ENCODE results near the gene STARD8. TPM values are rescaled to one million over a fixed set of nuclear protein-coding genes. Genes with fewer than 3 reads are reported as not detected.
"Not testable (repeated sequence)": the region's sequence is repeated elsewhere in the genome, so short reads cannot be mapped to it uniquely, and the experiment has no call there.

STARD8 gene
- total RNA-seq, 1 experiment from 2014 or later = 4.3 TPM

DNA sequence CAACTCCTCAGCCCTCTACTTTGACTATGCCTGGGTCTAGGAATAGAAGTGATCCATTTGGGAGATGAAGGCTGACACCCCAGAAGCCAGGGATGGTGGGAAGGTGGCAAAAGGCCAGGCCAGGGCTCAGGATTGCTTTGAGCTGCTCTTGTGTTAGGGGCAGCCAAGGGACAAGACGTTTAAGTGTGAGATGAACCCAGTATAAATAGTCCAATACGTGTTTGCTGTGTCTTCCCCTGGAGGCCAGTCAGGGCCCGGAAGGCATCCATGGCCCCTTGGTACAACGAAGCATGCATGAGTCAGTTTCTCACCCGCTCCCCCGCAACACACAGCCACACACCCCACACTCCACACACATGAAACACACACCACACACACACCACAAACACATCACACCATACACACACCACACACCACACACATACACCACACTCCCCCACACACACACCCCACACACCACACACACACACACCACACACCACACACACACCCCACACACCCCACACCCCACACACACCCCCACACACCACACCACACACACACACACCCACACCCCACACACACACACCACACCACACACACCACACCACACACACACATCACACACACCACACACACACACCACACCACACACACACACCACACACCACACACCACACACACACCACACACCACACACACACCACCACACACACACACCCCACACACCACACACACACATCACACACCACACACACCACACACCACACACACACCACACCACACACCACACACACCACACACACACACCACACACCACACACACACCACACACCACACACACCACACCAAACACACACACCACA lies 5.1 kb downstream of the STARD8 start:
- no peak for DNase-seq (ENCODE audit: low read depth)
- in situ Hi-C loops (cut with HindIII; ENCODE audit: low pct_unique_long_range_greater_than_20kb, low sequenced_read_pairs) = no loop called here

DNA sequence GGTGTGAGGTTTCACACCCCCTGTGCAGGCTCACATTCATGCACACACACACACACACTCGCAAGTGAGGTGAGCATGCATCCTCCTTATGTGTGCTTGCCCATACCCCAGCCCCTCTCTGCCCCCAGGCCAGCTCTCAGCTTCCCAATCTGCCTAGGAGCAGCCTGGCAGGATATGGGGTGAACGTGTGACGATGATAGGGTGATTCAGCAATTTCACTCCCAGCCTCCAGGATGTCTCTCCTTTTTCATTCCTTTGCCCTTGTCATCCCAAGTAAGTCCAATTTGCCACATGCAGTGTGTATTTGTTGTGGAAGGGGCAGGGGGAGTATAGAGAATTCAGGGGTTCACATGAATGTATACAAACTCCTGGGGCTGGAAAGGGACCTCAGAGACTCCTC lies 7.2 kb downstream of the STARD8 start:
- DNase-seq (ENCODE audit: low read depth) = no peak
- in situ Hi-C loops (cut with HindIII; ENCODE audit: low pct_unique_long_range_greater_than_20kb, low sequenced_read_pairs) = no loop called here

DNA sequence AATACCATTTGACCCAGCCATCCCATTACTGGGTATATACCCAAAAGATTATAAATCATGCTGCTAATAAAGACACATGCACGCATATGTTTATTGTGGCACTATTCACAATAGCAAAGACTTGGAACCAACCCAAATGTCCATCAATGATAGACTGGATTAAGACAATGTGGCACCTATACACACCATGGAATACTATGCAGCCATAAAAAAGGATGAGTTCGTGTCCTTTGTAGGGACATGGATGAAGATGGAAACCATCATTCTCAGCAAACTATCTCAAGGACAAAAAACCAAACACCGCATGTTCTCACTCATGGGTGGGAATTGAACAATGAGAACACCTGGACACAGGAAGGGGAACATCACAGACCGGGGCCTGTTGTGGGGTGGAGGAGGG lies 9.0 kb downstream of the STARD8 start:
- in situ Hi-C loops (cut with HindIII; ENCODE audit: low pct_unique_long_range_greater_than_20kb, low sequenced_read_pairs); DNase-seq (ENCODE audit: low read depth): not testable (repeated sequence)

DNA sequence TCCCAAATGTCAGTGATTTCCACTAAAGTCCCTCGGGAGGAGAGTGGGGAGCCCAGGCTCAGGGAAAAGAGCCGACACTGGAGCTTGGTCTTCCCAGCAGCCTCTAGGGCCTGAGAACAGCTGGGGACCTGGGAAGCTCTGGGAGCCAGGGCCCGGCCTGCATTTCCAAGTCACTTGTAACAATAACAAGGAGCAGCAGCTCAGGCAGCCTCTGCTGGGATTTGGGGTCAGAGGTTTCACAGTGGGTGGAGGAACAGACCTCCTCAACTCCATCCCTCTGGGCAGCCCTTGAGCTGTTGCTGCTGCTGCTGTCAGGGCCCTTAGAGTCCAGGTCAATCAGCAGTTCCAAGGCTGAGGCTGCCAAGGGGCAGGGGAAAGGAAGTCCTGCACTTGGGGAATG lies 11.1 kb downstream of the STARD8 start:
- in situ Hi-C loops (cut with HindIII; ENCODE audit: low pct_unique_long_range_greater_than_20kb, low sequenced_read_pairs) = no loop called here
- DNase-seq (ENCODE audit: low read depth) = no peak

DNA sequence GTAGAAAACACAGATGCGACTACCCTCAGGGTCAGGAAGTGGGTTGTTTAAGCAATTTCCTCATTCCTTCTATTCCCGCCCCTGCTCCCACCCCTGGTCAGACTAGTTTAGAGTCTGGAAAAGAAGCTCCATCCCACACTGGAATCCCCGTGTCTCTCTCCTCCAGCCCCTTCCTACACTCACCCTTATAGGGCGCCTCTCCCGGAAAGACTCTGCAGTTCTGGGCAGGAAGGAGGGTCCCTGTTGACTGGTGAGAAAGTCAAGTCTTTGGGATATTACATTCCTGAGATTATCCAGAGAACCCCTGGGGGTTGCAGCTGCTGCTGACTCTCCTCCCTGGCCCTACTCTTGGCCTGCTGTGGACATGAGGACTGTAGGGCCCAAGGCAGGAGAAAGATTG lies 11.9 kb downstream of the STARD8 start:
- in situ Hi-C loops (cut with HindIII; ENCODE audit: low pct_unique_long_range_greater_than_20kb, low sequenced_read_pairs) = no loop called here
- no peak for DNase-seq (ENCODE audit: low read depth)

DNA sequence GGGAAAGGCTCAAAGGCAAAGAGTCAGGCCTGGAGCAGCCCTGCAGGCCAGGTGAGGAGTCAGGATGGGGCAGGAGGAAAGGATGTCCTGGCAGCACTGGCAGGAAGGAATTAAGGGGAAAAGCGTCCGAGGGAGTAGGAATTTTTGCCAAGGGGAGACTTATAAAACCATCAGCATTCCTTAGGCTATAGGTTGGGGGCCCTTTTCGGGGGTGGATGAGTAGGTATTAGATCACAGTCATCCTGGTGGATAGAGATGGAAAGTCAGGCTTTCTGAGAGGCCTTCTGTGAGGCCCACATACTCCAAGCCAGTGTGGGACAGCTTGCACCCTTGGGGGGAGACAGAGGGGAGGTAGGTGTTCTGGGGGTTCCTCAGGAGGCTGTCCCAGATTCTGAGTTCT lies 12.3 kb downstream of the STARD8 start:
- no peak for DNase-seq (ENCODE audit: low read depth)
- in situ Hi-C loops (cut with HindIII; ENCODE audit: low pct_unique_long_range_greater_than_20kb, low sequenced_read_pairs) = no loop called here

DNA sequence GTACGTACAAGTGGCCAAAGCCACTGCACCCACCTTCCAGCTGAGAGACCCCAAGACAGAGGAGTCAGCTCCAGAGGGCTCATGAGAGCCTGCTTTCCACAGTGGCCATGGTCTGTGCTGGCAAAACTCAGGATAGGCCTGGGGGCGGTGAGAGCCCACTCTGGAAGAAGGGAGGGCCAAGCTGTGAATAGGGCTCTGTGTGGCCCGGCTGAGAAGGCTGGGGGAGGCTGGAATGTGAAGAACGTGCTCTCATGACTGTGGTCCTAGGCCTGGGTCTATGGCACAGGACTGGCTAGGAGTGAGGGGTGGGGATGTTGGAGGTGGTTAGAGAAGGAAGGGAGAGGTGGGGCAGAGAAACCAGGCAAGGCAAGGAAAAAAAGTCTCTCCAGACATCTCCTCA lies 13.3 kb downstream of the STARD8 start:
- in situ Hi-C loops (cut with HindIII; ENCODE audit: low pct_unique_long_range_greater_than_20kb, low sequenced_read_pairs) = no loop called here
- no peak for DNase-seq (ENCODE audit: low read depth)

DNA sequence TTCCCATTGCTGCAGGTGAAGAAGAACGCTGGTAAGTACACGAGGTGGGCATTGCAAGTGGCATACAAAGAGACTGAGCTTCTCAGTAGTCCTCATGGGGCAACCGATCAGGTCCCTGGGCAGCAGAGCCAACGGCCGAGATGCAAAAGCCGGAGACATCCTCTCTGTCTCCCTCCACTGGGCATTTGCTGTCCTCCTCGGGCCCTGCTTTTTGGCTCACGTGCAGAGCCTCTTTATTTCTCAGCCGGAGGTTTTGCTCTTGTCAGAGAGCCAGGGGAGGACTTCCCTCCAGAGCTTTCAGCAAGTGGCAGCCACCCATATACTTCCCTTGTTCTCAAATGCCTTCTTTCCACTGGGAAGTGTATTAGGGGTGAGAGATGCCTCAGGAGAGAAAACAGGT lies 18.0 kb downstream of the STARD8 start:
- in situ Hi-C loops (cut with HindIII; ENCODE audit: low pct_unique_long_range_greater_than_20kb, low sequenced_read_pairs) = no loop called here
- DNase-seq (ENCODE audit: low read depth) = no peak

DNA sequence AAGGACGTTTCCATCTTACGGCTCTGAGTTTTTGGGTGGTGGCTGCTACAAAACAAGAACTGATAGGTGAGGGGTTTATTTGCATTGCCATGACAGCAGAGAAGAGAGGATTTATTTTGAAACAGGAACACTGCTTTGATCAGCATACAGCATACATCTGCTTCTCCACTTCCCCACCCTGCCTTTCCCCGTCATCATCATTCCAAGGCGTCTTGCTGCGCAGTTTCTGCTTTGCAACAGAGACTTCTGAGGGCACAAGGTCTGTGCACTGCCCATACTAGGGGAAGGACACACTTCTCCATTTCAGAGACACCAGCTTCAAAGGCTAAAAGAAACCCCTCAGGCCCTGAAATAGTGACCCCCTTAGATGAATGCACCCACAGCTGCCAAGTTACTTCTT lies 19.1 kb downstream of the STARD8 start:
- in situ Hi-C loops (cut with HindIII; ENCODE audit: low pct_unique_long_range_greater_than_20kb, low sequenced_read_pairs) = no loop called here
- DNase-seq (ENCODE audit: low read depth) = no peak

DNA sequence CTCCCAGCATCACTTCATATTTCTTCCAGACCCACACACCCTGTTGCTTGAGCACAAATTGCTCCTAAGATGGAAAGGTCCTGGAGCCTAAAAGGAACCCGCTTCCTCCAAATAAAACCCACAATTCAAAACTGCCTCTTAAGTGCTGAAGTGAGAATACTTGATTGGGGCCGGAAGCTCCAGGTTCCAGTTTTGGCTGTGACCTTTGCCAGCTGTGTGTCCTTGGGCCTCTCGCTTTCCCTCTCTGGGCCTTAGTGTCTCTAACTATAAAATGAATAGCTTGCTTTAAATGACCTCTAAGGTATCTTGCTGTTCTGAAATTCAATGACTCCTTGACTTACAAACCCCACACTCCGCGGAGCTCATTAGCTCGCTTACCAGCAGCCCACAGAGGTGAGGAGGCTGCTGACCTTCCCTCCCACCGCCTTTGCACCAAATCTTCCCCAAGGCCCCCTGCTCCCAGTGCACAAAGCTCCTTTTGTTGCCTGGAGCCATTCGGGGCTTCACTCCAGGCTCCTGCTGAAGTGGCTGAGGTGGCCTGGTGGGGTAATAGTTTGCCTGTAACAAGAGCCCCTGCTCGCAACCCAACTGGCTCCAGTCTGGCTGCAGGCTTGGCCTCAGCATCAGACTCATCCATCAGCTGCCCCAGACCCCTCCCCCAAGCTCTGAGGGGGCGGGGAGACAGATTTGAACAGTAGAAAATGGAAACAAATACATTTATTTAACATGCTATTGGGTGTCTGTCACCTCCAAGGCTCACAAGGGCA lies 21.8 kb downstream of the STARD8 start:
- DNase-seq (ENCODE audit: low read depth) = no peak
- in situ Hi-C loops (cut with HindIII; ENCODE audit: low pct_unique_long_range_greater_than_20kb, low sequenced_read_pairs) = no loop called here

DNA sequence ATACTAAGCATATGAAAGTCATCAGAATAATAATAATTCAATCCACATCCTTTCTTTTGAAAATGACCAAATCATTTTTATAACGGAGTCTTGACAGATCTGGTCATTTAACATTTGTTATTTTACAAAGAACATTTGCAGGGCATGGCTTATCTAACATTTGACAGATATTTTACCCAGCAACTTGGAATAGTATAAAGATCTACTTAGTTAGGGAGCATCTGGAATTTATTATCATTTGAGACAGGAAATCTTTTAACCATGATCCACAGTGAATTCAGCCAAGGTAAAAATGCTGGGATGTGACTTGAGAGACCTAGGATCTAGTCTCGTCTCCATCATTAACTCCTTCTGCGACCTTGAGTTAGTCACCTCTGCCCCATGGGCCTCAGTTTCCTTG lies 22.4 kb downstream of the STARD8 start:
- in situ Hi-C loops (cut with HindIII; ENCODE audit: low pct_unique_long_range_greater_than_20kb, low sequenced_read_pairs) = no loop called here
- DNase-seq (ENCODE audit: low read depth) = no peak

DNA sequence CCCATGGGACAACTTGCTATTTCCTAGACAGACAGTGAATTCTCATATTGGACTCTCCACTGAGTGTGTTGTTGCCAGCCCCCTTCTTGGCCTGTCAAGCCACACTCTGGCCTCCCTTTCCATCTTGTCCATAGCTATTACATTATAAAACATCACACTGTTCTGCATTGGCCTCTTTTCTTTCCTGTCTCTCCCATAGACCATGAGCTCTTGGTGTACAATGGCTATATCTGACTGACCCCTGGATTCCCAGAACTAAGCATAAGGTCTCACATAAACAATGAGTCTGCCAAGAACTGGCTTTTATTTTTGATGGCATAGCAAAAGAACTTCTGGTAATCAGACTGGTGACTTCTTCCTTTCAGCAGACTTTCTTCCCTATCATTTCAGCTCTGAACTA lies 23.8 kb downstream of the STARD8 start:
- DNase-seq (ENCODE audit: low read depth) = no peak
- in situ Hi-C loops (cut with HindIII; ENCODE audit: low pct_unique_long_range_greater_than_20kb, low sequenced_read_pairs) = no loop called here

DNA sequence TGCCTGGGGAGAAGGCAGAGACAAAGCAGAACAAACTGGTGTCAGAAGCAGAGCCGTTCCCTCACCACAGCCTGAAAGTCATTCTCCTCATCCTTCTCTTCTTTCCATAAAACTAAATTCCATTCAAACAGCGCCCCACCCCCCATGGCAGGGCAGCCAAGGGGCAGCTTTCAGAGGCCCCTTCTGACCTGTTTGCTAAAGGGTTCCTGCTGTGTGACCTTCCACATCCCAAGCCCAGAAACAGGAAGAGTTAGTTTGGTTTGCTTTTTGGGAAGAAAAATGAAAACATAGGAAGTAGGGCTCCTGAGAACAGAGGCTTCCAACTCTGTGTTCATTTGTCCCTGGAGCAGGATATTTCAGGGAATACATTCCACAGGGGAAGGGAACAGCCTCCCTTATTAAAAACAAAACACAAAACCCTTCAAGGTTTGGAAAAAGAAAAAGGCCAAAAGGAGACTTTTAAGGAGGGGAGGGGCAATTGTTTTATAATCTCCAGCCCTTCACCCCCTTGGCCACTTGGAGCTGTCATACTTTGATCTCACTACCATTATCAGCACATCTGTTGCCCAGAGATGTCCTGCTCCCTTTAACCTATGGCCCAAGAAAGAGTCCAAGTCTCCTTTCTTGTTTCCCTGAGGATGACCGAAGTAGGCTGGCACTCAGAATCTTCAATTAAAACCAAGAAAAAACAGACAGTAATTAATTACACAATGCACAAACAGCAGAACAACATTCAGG lies 25.3 kb downstream of the STARD8 start:
- in situ Hi-C loops (cut with HindIII; ENCODE audit: low pct_unique_long_range_greater_than_20kb, low sequenced_read_pairs) = no loop called here
- DNase-seq (ENCODE audit: low read depth) = no peak

DNA sequence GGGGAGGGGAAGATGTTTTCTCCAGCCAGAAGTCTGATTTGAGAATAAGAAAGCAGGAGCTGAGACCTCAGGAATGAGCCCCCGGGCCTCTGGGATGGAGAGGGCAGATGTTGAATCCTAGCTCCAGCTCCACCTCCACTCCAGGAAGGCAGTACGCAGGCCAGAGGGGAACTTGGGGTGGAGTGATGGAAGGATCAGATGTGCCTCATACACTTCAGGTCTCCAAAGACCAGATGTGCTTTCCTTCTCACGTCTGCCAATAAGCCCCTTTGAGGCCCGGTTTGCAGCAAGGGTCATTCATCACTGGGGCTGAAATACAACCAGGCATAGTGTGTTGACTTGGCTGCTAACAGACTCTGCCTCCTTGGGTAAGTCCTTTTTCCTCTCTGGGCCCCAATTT lies 28.1 kb downstream of the STARD8 start:
- no peak for DNase-seq (ENCODE audit: low read depth)
- in situ Hi-C loops (cut with HindIII; ENCODE audit: low pct_unique_long_range_greater_than_20kb, low sequenced_read_pairs) = no loop called here

DNA sequence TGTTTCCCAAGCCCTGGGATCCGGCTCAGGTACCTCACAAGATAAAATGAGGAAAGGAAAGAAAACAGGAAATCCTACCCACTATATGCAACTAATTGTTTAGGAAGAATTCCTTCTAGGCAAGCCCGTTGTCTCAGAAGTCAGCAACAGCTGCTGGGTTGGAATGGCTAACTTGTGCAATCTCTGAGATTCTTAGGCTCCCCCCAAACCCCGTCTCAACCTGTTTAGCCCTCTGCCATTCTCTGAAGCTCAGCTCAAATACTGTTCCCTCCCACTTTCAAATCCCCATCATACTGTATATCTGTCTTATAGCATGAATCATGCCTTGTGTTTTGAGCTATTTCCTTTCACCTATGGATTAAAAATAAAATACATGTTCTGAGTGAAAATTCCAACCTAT lies 28.9 kb downstream of the STARD8 start:
- DNase-seq (ENCODE audit: low read depth) = no peak
- in situ Hi-C loops (cut with HindIII; ENCODE audit: low pct_unique_long_range_greater_than_20kb, low sequenced_read_pairs) = no loop called here

DNA sequence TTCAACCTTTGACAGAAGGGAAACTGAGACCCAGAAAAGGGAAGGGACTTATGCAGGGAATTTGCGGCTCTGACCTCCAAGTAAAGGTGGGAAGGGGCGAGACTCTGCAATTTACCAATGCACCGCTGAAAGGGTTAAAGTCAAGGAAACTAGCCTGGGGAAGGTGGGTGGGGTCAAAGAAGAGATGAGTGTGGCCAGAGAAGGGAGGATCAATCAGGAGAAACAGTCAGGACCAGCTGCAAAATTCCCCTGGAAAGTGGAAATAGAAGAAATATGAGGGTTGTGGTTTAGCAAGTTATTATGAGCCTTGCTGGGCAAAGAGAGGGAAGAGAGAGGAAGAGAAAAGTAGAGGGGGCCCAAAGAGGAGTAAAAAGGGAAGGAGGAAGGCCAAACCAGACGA lies 30.5 kb downstream of the STARD8 start:
- in situ Hi-C loops (cut with HindIII; ENCODE audit: low pct_unique_long_range_greater_than_20kb, low sequenced_read_pairs) = no loop called here
- DNase-seq (ENCODE audit: low read depth) = no peak

DNA sequence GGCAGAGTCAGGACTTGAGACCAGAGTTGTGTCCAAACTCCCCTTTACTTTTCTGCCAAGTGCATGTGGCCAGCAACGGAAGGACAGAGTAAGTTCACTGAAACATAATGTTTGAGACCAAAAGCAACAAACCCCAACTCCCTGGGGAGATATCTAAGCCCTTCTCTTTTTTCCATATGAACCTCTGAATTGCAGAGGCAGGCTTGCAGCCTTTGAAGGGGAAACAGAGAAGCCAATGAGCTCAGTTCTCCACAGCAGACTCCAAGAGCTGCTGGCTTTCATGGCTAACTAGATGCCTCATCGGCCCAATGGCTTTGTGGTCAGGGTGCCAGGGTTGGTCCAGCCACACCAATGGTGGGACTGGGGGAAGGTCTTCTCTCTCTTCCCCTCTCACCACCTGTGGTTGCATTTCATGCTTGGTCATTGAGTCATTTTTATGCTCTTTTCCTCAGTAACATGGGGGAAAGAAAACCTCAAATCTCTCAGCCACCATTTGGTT lies 34.0 kb downstream of the STARD8 start:
- in situ Hi-C loops (cut with HindIII; ENCODE audit: low pct_unique_long_range_greater_than_20kb, low sequenced_read_pairs) = no loop called here
- DNase-seq (ENCODE audit: low read depth) = no peak

DNA sequence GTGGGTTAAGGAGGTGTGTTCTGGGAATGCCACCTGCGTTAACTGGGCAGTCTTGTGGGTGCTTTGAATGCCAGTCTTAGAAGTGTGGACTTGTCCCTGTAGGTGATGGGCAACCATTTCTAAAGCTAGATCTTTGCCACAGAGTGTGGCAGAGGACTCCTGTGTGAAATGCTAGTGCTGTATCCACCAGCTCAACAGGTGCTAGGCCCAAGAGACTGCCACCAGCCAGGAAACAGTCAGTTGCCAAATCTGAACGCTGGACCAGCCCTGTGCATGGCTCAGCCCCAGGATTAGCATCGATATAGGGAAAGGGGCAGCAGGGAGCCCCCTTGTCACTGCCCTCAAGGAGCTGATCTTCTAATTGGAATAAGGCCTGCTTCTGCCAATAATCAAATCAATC lies 35.3 kb downstream of the STARD8 start:
- in situ Hi-C loops (cut with HindIII; ENCODE audit: low pct_unique_long_range_greater_than_20kb, low sequenced_read_pairs) = no loop called here

DNA sequence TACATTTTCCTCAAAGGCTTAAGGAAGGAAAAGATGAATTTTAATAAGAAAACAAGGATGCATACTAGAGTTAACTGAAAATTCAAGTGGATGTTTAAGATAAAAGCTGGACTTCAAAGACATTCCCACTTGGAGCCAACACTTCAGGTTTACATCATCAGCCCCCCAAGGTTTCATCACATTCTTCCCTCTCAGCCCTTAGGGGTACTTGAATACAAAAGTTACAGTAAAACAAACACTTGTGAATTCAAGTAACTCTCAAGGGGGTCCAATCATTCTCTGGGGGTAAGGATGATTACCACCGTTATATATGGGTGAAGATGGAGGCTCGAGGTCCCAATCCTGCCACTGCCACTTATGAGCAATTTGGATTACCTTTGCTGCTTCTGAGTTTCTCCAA lies 36.1 kb downstream of the STARD8 start:
- DNase-seq (ENCODE audit: low read depth) = no peak
- in situ Hi-C loops (cut with HindIII; ENCODE audit: low pct_unique_long_range_greater_than_20kb, low sequenced_read_pairs) = no loop called here

More for the DNA sequence above, 35.3 kb downstream of the STARD8 start:
- no peak for DNase-seq (ENCODE audit: low read depth)

All from Caki2 (cell line).